ENCODE results near the gene METAP1. TPM values are rescaled to one million over a fixed set of nuclear protein-coding genes. Genes with fewer than 3 reads are reported as not detected.

METAP1 gene
- total and polyA plus RNA-seq, 2 of the 4 experiments (the other 2 are of a cell fraction), result 43.7 to 47.9 TPM

- ChIA-PET CTCF (no interaction called here), POLR2A (ENCODE audit: unreplicated experiment) (no interaction called here)
- in situ Hi-C loops (cut with MboI; ENCODE audit: low sequenced_read_pairs) (no loop called here), dilution Hi-C loops (cut with HindIII; ENCODE audit: low sequenced_read_pairs, unreplicated experiment) (no loop called here), intact Hi-C loops (cut with micrococcal nuclease) (no loop called here)
- Histone ChIP-seq H2AK5ac (ENCODE audit: low read depth, low read length) (no peak overlapping the region), H2AK9ac (replicated peaks; ENCODE audit: low read depth, low read length, poor library complexity) (no peak overlapping the region), H2BK20ac (ENCODE audit: low read depth, low read length) (no peak overlapping the region), H3K9me1 (ENCODE audit: insufficient read depth, low read length) (no peaks in the 10 kb centered on the region), H2BK15ac (ENCODE audit: low read depth, low read length) (no peak overlapping the region), H3K23ac (ENCODE audit: low read depth, low read length) (no peak overlapping the region), H2AFZ (replicated peaks; ENCODE audit: low read length, poor library complexity) (no peak overlapping the region), H3K4me3 (ENCODE audit: insufficient read depth, low read depth, low read length) (no peak overlapping the region), H3K27me3 (ENCODE audit: control insufficient read depth, insufficient read depth, low read length) (no peaks in the 10 kb centered on the region), H3K56ac (ENCODE audit: extremely low read depth, insufficient read depth, low read length) (no peak overlapping the region), H3K9me3 (ENCODE audit: control insufficient read depth, insufficient read depth, low read length) (no peaks in the 10 kb centered on the region), H3K4ac (ENCODE audit: low read depth, low read length) (no peak overlapping the region), H3K79me1 (ENCODE audit: low read depth in 1 of 2, low read length in 2 of 2) (peaks cover 16 to 34% of the 10 kb centered on the region in 2 experiments), H3K9ac (ENCODE audit: low read depth, low read length) (no peak overlapping the region), H4K5ac (ENCODE audit: low read depth, low read length) (no peak overlapping the region), H2BK120ac (ENCODE audit: low read depth, low read length) (no peak overlapping the region), H4K8ac (ENCODE audit: low read depth in 2 of 2, low read length in 2 of 2) (no peak overlapping the region), H4K91ac (ENCODE audit: insufficient read depth, low read depth, low read length) (no peak overlapping the region), H2BK5ac (ENCODE audit: low read depth, low read length, poor library complexity, severe bottlenecking) (no peak overlapping the region), H3K36me3 (ENCODE audit: control insufficient read depth, insufficient read depth, low read length) (peaks cover 50% of the 10 kb centered on the region), H3K14ac (replicated peaks; ENCODE audit: low read depth, low read length) (no peak overlapping the region), H3K4me1 (ENCODE audit: control insufficient read depth, insufficient read depth, low read length) (no peaks in the 10 kb centered on the region; the same call in 1 of the 2 replicates), H3K18ac (ENCODE audit: low read depth, low read length) (no peak overlapping the region), H4K20me1 (ENCODE audit: insufficient read depth, low read length) (peaks cover 3% of the 10 kb centered on the region; the same call in 1 of the 2 replicates), H3K27ac (ENCODE audit: insufficient read depth, low read length) (no peak overlapping the region), H3K4me2 (ENCODE audit: low read depth, low read length) (no peak overlapping the region)
- ATAC-seq (ENCODE audit: low read depth) (no peak), DNase-seq (no peak)
- BruUV-seq (replicated peaks), result TSS peak; percentile 27
- TF ChIP-seq CHD1 (IDR thresholded peaks at IDR 0.05; ENCODE audit: low read depth, low read length), result no peak
- WGBS, 2 experiments (ENCODE audit: extremely low coverage in 2 of 2, insufficient read length in 1 of 2), result 100% methylated on average over 1 of the region's 5 CpGs; no CpG with 5 or more reads in 1 of the 2 experiments
Observed at GRCh38 chr4:99076292-99076976, 80.9 kb downstream of the METAP1 start.
